ENCODE data around the gene SFI1.
A peak's percentile ranks its signal among the peaks of the same experiment; 100 is the strongest.

Gene SFI1

DNA sequence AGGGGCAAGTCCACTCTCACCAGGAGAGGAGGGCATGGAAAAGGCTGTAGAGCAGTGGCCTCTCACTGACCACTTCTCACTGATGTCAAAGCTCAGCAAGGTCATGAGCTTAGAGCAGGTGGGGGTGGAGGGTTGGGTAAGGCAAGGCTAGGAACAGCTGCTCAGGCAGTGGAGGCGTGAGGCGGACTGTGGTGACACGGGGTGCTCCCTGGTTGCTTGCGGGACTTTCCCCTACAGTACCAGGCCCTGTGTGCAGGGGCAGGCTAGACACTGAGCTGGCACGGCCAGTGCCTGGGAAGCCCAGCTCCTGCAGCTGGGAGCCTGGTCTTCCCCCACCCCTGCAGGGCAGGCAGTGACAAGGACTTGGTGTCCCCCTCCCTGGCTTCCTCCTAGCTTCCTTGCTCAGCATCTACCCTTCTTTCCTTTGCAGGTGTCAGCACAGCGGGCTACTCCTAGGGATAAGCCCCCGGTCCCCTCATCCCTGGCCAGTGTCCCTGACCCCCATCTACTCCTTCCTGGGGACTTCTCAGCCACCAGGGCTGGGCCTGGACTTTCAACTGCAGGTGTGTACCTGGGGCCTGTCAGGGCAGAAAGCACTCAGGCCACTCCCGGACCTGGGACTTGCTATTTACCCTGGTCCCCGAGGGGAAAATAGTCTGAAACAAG, 120.1 kb downstream of the SFI1 start:
- DNase-seq (ENCODE audit: low read depth in 2 of 2), result no peak

DNA sequence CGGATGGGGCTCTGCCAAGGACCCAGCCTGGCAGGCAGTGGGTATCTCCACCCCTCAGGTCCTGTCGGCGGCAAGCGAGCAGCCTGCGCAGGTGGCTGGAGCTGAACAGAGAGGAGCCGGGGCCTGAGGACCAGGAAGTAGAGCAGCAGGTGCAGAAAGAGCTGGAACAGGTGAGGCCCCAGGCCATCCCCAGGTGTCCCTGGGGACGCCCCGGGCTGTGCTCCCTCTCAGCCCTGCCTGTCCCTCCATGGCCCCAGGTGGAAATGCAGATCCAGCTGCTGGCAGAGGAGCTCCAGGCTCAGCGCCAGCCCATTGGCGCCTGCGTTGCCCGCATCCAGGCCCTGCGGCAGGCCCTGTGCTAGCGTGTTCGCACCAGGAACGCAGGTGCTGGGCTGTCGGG, 121.7 kb downstream of the SFI1 start:
- DNase-seq (ENCODE audit: low read depth in 2 of 2), result no peak

DNA sequence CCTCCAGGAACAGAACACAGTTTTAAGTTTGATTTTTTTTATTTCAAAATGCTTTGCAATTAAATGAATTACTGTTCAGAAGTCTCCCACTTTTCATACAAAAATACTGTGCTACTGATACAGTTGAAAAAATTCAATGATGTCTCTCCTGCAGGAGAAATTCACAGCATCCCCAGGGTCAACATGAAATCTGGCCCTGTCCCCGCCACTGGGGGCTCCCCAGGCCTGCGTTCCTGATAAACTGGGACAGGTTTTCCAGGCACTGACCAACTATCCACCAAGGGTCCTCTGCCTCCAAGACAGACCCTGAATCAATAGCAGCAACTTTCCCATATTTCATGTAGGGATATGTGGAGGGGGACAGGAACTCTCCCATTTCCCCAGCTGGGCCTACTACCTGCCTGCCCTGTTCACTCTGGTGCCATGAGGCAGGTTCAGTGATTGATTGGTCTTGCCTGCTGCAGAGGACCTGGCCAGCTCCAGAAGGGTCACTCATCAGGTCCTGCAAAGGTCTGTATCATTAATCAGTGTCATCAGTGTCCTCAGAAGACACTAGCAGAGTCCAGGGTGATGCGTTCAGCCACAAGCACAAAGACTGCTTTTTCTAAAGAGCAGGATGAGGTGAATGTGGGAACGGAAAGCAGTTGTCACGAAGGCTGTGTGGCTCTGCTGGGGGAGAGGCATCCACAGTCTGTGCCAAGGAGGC, 122.3 kb downstream of the SFI1 start:
- DNase-seq (ENCODE audit: low read depth in 2 of 2), result no peak

DNA sequence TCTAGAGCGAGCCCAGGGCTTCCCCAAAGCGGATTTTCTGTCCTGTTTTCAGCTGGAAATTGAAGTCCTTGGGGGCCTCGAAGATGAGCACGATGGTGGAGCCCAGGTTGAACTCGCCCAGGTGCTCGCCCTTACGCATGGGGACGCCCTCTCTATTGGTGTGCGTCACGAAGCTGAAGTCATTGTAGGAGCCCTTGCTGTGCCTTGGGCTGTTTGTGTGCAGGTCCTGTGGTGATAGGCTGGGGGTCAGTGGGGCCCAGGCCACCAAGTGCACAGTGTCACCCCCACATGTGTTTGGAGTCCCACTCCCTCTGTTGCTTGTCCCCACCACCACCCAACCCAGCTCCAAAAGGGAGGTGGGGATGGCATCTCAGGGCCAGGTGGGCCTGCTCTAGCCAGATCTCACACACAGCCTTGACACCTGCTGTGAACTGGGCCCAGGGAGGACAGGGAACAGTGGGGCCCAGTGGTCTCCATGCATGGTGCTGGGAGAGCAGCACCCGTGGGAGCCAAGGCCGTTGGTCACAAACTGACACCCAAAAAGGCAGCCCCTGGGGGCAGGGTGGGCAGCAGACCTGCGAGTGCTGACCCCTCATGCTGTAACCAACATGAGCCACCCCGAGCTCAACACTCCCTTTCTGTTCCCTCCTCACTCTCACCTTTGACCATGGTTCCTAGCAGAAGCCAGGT, 123.4 kb downstream of the SFI1 start:
- DNase-seq (ENCODE audit: low read depth in 2 of 2), result no peak

DNA sequence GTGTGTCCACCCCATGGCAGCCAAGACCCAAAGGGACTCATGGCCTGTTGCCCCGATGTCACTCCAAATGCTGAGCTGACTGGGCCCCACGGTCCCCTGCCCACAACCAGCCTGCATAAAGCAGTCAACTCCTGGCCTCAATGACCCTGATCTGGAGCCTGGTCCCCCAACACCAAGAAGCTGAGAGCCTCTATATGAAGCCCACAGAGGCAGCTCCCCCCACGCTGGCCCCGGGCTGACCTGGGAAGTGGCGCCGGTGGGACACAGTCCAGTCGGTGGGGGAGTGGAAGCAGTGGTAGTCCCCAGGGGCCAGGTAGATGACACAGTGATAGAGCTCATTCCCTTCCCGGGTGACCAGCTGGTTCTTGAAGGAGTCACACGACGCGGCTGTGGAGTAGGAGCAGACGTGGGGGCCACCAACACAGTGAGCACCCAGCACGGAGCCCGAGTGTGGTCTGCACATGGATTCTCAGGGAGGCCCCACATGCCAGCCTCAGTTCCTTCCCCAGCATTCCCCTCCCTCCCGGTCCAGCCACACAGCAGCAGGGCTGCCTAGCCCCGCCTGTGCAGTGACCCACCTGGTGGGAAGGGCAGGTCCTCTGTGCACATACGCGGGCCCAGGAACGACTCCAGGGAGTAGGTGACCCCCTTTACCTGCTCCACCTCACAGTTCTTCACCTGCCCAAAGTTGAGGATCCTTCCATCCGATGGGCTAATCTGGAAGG, 124.6 kb downstream of the SFI1 start:
- no peak for DNase-seq (ENCODE audit: low read depth in 2 of 2)

DNA sequence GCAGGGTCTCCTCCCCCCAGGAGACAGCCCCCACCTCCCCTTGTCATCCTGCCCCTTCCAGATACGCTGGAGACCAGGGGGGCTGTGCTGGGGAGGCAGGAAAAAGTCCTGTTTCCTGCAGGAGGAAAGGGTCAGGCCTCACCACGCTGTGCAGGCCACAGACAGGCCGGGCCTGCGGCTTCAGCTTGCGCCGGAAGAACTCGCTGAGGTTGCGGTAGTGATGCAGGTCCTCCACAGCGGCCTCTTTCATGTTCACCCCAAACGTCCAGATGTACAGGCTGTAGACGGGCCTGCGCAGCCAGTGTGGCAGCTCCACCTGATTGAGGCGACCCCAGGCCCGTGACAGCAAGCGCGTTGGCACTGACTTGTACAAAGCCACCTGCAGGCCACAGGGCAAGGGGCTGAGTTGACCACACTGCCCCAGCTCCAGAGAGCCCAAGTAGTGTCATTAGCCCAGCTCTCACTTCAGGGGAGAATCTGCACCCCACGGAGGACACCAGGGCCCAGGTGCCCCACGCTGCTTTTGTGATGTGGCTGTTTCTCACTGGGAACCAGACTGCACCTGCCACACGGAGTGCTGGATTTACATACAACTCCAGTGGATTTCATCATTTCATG, 125.3 kb downstream of the SFI1 start:
- no peak for DNase-seq (ENCODE audit: low read depth in 2 of 2)

DNA sequence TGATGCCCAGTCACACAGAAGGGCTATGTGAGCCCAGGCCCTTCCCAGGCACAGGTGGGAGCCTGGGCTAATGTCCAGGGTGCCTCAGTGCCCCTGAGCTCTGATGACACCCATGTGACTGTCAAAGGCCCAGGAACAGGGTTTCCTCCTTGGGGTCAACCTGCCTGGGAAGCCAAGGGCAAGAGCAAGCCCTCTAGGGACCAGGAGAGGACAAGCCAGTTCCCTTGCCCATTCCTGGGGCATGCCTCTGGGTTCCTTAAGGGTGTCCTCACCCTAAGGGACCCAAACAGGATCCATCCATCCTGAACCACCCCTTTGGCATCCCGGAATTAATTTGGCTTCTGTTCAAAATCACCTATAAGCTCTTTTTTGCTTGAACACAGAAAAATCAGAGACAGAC, 126.6 kb downstream of the SFI1 start:
- no peak for DNase-seq (ENCODE audit: low read depth in 2 of 2)

DNA sequence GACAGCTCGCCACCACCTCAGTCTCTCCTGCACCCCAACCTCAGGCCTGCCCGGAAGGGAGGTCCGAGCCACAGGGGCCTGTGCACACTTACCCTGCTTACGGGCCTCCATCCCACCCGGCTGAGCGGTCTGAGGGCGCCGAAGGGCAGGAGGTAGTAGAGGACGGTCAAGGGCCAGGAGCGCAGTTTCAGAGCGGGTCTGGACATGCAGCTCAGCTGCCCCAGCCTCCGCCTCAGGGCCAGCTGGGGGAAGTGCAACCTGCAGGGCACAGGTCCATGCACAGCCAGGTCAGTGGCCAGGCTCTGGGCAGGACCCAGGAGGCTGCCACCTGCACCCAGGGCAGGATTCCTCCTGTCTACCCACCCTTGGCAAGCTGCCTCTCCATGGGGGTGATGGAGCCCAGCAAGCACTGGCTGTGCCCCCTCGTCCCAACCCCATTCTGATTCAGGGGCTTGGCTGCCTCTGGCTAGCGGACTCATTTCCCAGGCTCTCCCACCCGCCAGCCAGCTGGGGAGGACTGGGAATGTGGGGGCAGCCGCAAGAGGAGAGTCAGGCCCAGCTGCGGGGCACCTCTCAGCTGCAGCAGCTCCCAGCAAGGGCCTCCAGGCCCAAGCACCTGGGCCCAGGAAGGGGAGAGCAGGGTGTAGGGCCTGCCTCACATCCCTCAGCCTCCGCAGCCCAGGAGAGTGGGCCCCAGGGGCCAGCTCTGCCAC, 127.4 kb downstream of the SFI1 start:
- DNase-seq (ENCODE audit: low read depth in 2 of 2), result no peak

DNA sequence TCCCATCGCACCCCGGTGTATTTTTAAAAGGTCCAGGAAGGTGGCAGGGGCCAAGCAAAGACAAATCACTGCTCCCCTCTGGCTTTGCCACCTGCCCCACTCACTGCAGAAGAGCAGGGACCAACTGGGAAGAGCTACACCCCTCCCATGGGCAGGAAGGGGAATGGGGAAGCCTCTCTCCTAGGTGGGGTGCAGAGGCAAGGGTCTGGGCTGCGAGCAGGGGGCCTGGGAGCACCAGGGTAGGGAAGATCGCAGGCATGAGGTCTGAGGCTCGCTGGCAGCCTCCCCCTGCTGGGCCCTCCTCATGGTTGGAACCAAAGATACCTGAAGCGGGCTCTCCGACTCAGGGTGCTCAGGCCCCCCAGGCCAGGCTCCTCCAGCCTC, 128.9 kb downstream of the SFI1 start:
- no peak for DNase-seq (ENCODE audit: low read depth in 2 of 2)

DNA sequence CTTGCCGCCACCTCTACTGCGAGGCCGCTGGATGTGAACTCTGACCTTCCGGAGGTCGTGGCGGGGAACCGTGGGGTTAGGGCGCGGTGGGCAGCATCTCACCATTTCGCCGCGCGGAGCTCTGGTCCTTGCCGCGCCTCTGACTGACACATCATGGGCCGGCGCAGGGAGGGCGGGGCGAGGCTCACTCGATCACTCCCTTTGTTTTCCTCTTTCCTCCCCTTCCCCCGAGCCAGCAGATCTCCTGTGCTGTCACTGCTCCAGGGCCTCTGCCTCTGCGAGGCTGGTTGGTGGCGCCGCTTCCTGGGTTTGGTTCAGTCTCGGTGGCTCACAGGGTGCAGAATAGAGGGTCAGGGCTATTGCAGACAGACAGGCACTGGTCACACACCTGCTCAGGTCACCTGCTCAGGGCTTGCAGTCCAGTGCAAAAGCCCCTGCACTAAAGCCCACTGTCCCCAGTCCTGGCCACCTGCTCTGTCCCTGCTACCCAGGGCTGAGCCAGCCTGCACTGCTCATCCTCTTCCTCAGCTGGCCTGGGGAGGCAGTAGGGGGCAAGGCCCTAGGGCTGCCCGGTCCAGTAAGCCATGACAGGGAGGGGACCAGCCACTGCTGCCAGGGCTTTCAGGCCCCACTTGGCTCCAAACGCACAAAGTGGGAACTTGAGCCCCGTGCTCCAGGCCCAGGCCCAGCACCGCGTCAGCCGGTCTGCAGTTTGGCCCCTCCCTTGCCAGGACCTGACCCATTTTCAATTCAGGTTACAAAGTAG, 129.5 kb downstream of the SFI1 start:
- no peak for DNase-seq (ENCODE audit: low read depth in 2 of 2)

DNA sequence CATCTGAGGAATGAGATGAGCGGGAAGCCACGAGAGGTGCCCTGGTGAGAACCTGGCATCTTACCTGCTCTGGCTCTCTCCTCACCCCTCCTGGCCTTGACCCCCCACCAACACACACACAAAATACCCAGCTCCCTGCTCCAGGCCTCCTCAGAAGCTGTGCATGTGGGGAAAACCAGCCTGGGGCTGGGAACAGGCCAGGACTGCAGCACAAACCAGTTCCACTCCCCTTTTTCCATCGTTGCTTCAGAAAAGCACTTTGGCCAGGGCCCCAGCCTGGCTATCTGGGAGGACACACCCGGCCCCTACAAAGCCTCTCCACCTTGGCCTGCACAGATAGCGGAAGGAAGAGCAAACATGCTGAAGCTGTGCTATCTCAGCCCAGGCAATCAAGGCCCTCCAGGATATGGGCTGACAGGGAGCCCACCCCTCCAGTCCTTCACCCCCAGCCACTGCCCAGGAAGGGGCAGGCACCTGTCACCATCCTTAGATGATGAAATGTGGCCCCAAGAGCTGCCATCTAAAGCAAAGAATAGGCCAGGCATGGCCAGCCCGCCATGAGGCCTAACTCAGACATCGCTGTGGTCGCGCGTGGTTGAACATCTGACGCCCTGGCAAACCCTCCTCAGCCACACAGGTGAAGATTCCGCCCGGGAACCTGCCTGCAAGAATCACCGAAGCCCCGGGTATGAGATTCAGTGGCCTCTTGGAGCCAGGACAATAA, 130.3 kb downstream of the SFI1 start:
- no peak for DNase-seq (ENCODE audit: low read depth in 2 of 2)

DNA sequence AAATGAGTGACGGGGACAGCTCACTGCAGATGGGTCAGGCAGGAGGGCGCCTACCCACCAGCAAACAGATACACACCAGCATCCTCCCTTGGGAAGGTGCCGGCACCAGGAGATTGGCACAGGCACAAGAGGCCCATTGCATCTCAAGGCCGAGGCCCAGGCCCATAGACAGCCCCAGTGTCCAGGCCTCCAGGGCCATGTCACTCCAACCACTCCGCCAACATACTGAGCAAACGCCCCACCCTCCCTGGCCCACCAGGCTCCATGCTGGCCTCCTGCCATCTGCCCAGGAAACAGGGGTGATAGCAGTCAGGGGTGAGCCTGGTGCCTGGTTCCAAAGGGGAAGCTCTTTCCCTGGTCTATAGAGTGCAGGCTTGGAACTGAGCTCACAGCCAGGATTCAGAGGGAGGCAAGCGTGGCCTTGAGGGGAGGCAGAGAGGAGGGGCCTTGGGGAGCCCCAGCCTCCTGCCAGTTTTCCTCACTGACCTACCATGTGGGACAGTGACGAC, 130.9 kb downstream of the SFI1 start:
- no peak for DNase-seq (ENCODE audit: low read depth in 2 of 2)

DNA sequence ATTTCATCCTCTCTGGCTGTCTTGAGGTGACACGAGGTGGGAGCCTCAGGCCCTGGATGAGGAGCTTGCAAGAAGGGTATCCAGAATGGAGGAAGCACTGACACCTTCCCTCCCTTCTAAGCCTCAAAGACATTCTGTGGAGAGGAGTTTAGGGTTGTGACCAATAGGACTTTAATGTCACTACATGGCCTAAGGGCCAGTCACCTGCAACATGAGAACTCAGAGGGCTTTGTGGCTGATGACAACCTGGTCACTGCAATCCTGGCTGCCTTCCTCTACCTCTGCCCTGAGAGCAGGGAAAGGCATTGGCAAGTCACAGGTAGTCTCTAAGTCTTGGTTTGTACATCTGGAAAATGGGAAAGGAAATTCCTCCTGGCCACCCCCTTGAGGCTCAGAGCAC, 132.0 kb downstream of the SFI1 start:
- no peak for DNase-seq (ENCODE audit: low read depth in 2 of 2)

DNA sequence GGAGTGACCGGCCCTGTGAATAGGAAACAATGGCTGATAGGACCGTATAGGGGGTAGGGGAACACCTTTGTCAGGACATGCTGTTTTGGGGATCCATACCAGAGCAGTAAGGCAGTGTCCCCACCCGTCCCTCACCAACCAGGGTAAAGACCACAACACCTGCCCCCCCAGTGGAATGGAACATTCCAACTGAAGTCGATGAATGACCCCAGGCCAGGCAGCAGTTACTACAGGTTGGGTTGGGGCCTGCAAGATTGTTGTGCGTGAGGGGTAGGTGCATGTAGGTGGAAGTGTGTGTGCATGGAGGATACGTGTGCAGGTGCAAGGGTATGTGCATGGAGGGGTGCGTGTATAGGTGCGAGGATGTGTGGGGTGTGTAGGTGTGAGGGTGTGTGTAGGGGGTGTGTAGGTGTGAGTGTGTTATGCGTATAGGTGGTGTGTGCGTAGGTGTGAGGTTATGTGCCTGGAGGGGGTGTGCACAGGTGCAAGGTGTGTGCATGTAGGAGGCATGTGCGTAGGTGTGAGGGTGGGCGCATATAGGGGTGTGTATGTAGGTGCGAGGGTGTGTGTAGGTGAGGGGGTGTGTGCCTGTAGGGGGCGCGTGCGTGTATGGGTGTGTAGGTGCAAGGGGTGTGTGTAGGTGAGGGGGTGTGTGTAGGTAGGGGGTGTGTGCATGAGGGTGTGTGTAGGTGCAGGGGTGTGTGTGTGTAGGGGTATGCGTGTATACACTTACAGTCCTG, 132.8 kb downstream of the SFI1 start:
- no peak for DNase-seq (ENCODE audit: low read depth in 2 of 2)

DNA sequence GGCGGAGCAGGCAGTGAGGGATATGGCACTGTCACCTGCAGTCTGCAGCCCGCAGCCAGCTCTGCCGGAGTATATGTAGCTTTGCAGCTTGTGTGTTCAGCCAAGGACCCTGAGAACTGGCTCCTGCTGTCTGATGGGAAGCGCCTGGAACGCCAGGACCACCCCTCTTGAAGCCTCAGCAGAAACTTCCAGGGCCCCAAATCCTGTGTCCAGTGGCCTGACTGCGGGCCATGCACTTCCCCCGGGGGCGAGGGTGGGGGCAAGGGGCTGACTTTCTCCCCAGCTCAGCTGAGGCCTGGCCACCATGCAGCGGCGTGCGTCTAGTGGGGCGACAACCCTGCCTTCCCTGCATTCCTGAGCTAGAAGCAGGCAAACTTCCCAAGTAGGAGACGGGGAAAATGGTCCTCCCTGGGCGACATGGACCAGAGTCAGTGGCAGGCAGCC, 133.4 kb downstream of the SFI1 start:
- no peak for DNase-seq (ENCODE audit: low read depth in 2 of 2)

DNA sequence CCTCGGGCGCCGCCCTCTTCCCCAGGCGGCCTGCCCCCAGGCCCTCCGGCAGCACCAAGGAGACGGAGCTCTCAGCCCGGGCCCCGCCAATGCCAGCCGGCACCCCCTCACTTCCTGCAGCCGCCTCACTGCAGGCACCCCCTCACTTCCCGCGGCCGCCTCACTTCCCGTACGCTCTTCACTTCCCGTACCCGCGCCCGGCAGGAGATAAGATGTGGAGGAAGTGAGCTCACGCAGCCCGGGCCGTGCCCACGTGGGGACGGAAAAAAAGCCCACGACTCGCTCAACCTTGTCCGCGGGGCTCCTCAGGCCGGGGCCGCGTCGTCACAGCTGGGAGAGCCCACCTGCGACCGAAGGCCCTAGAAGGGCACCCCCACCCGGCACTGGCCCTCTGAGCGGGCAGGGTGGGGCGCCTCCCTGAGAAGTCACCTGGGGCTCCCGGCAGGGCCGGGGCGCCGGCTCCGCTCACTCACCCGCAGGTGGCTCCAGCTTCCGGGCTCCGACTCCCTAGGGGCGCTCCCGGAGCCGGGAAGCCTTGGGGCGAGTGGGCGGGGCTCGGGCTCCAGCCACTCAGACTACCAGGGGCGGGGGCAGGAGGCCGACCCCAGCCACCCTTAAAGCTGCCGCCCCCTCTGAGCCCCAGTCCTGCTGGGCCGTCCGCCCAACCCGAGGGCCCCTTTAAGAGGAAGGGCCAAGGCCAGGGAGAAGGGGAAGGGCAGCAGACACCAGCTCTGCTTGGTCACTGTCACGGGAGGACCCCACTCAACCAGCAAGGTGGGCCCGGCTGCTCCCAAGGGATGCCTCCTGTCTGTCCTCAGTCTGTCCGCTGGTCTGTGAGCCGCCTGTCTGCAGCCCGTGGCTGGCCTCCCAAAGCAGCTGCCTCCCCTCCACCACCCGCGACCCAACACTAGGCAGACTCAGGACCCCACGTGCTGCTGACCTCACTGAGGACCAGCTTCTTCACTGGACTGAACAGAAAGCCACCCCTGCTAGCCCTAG, 134.3 kb downstream of the SFI1 start:
- DNase-seq (ENCODE audit: low read depth in 2 of 2), result peak; percentile 62 to 64

DNA sequence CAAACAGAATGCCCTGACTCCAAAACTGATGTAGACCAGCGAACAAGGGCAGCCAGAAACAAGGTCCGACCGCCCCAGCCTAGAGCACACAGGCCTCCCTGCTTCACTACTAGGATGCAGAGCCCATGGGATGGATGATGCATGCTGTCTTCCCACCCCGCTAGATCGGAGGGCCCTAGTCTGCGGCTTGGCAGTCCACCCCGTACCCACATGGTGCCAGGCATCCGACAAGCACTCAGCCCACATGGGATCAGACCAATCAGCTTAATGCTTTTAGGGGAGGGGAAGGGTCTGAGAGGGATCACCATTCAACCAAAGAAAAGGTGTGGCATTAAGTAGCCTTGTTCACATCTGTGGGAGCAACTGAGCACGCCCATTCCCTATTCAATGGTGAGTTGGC, 135.1 kb downstream of the SFI1 start:
- no peak for DNase-seq (ENCODE audit: low read depth in 2 of 2)

Measured in stimulated activated CD8-positive, alpha-beta memory T cell treated with anti-CD3 and anti-CD28 coated beads, Interleukin-7, amount 100 ng/mL, for 1 hour (primary cell).